NCI-H1436 (cell line): ENCODE results near the gene ZBTB7C.

ENCODE experiments used
- DNase-seq: peaks from one replicate; lab custom pipeline; 2025; lab: John Stamatoyannopoulos, UW

The ZBTB7C gene

GRCh38 chr18:48034651-48035555 is 374.3 kb downstream of the ZBTB7C start:
- no peak for DNase-seq

GRCh38 chr18:48033790-48034650 is 375.2 kb downstream of the ZBTB7C start:
- no peak for DNase-seq

GRCh38 chr18:48032876-48033789 is 376.1 kb downstream of the ZBTB7C start:
- DNase-seq = no peak

GRCh38 chr18:48031641-48032040 is 377.5 kb downstream of the ZBTB7C start:
- no peak for DNase-seq

GRCh38 chr18:48030616-48031480 is 378.3 kb downstream of the ZBTB7C start:
- peak; percentile 59 for DNase-seq

GRCh38 chr18:48029296-48029986 is 379.7 kb downstream of the ZBTB7C start:
- DNase-seq = no peak

- DNase-seq = no peak
Observed at GRCh38 chr18:48028696-48029095, 380.5 kb downstream of the ZBTB7C start.

GRCh38 chr18:48028081-48028480 is 381.1 kb downstream of the ZBTB7C start:
- DNase-seq = no peak

GRCh38 chr18:48027401-48027963 is 381.7 kb downstream of the ZBTB7C start:
- no peak for DNase-seq

GRCh38 chr18:48026216-48026615 is 383.0 kb downstream of the ZBTB7C start:
- no peak for DNase-seq

- no peak for DNase-seq
Observed at GRCh38 chr18:48024881-48025660, 384.1 kb downstream of the ZBTB7C start.

GRCh38 chr18:48024009-48024512 is 385.1 kb downstream of the ZBTB7C start:
- no peak for DNase-seq

- peak; percentile 38 for DNase-seq
Observed at GRCh38 chr18:48023334-48024008, 385.7 kb downstream of the ZBTB7C start.

GRCh38 chr18:48022531-48023329 is 386.5 kb downstream of the ZBTB7C start:
- DNase-seq = peak; percentile 82

- DNase-seq = no peak
Observed at GRCh38 chr18:48022021-48022420, 387.2 kb downstream of the ZBTB7C start.

GRCh38 chr18:48021273-48021914 is 387.8 kb downstream of the ZBTB7C start:
- no peak for DNase-seq
